HEK293 (cell line): Measurements from ENCODE around the gene ZFAND5.

Source experiments
- CTCF ChIP-seq: fragments of 450-650 bp; formaldehyde crosslinking; IDR thresholded peaks from 2 replicates; pipeline ENCODE4 v1.5.1; 2016; ENCODE audit warnings: missing biosample characterization, missing genetic modification characterization
- IKZF3 ChIP-seq: fragments of 450-650 bp; IDR thresholded peaks from 2 replicates; pipeline ENCODE4 v1.5.0; 2018; ENCODE audit warnings: missing biosample characterization, mild to moderate bottlenecking, missing genetic modification characterization, moderate library complexity
- KLF8 ChIP-seq: fragments of 450-650 bp; formaldehyde crosslinking; IDR thresholded peaks from 2 replicates; pipeline ENCODE4 v1.5.1; 2016; ENCODE audit warnings: missing biosample characterization, missing genetic modification characterization
- REST ChIP-seq: fragments of 450-650 bp; formaldehyde crosslinking; IDR thresholded peaks from 2 replicates; pipeline ENCODE4 v1.5.1; 2016; ENCODE audit warnings: missing biosample characterization, missing genetic modification characterization
- ZNF133 ChIP-seq: fragments of 450-650 bp; formaldehyde crosslinking; IDR thresholded peaks from 2 replicates; pipeline ENCODE4 v1.5.1; 2016; ENCODE audit warnings: missing biosample characterization, missing genetic modification characterization
- ZNF174 ChIP-seq: fragments of 450-650 bp; formaldehyde crosslinking; IDR thresholded peaks from 2 replicates; pipeline ENCODE4 v1.5.0; 2017; ENCODE audit warnings: missing biosample characterization, mild to moderate bottlenecking, missing genetic modification characterization
- ZNF398 ChIP-seq: fragments of 450-650 bp; formaldehyde crosslinking; IDR thresholded peaks from 2 replicates; pipeline ENCODE4 v1.5.1; 2017; ENCODE audit warnings: missing biosample characterization, missing genetic modification characterization
- ZNF416 ChIP-seq: fragments of 450-650 bp; formaldehyde crosslinking; IDR thresholded peaks from 2 replicates; pipeline ENCODE4 v1.5.1; 2016; ENCODE audit warnings: missing biosample characterization, missing genetic modification characterization
- ZNF654 ChIP-seq: fragments of 450-650 bp; formaldehyde crosslinking; IDR thresholded peaks from 2 replicates; pipeline ENCODE4 v1.5.1; 2016; ENCODE audit warnings: low read depth, missing biosample characterization, missing genetic modification characterization
- ZSCAN16 ChIP-seq: fragments of 450-650 bp; formaldehyde crosslinking; IDR thresholded peaks from 2 replicates; pipeline ENCODE4 v1.5.1; 2016; ENCODE audit warnings: missing biosample characterization, missing genetic modification characterization

GRCh38 chr9:72333197-72333596, 31.8 kb downstream of the ZFAND5 start:
- TF ChIP-seq ZNF133 (tag by site-specific recombination) = no peak
- TF ChIP-seq CTCF (tag by site-specific recombination) = no peak
- no peak for TF ChIP-seq KLF8
- no peak for TF ChIP-seq IKZF3 (tag by site-specific recombination)
- TF ChIP-seq ZSCAN16 (tag by site-specific recombination) = no peak
- no peak for TF ChIP-seq ZNF398
- TF ChIP-seq ZNF654 = no peak
- no peak for TF ChIP-seq REST (tag by site-specific recombination)
- no peak for TF ChIP-seq ZNF174 (tag by site-specific recombination)
- no peak for TF ChIP-seq ZNF416 (tag by site-specific recombination)
